Activated naive CD4-positive, alpha-beta T cell treated with anti-CD3 and anti-CD28 coated beads, Interleukin-2, amount 50 U/mL, for 16 hours (primary cell): ENCODE measurements around the gene C12orf57.

Source experiments
- DNase-seq: peaks from one replicate; pipeline ENCODE4 v3.0.0-alpha.2; 2020

Gene C12orf57

GRCh38 chr12:6919588-6919987 lies 24.2 kb upstream of the C12orf57 start:
- DNase-seq, result no peak

- no peak for DNase-seq
Measured at GRCh38 chr12:6921539-6921938, 22.3 kb upstream of the C12orf57 start.

- no peak for DNase-seq
Measured at GRCh38 chr12:6921996-6922946, 21.6 kb upstream of the C12orf57 start.

GRCh38 chr12:6923003-6923732 lies 20.7 kb upstream of the C12orf57 start:
- no peak for DNase-seq

- DNase-seq, result no peak
Measured at GRCh38 chr12:6923851-6924250, 20.0 kb upstream of the C12orf57 start.

- DNase-seq, result no peak
Measured at GRCh38 chr12:6925239-6925539, 18.6 kb upstream of the C12orf57 start.

- no peak for DNase-seq
Measured at GRCh38 chr12:6925540-6926279, 18.1 kb upstream of the C12orf57 start.

GRCh38 chr12:6927379-6928021 lies 16.3 kb upstream of the C12orf57 start, which contains the start of gene ATN1:
ATN1 (plus strand) TSS chr12:6927959; CDS start chr12:6934002, 6,043 bp downstream.
- peak; percentile 59 for DNase-seq

GRCh38 chr12:6928022-6928702 lies 15.7 kb upstream of the C12orf57 start:
- no peak for DNase-seq

- DNase-seq, result no peak
Measured at GRCh38 chr12:6928703-6929407, 15.0 kb upstream of the C12orf57 start.

GRCh38 chr12:6929466-6930452 lies 14.1 kb upstream of the C12orf57 start:
- DNase-seq, result no peak

GRCh38 chr12:6932766-6933165 lies 11.1 kb upstream of the C12orf57 start:
- DNase-seq, result no peak

- no peak for DNase-seq
Measured at GRCh38 chr12:6934110-6934509, 9.7 kb upstream of the C12orf57 start.

GRCh38 chr12:6935371-6936193 lies 8.2 kb upstream of the C12orf57 start:
- no peak for DNase-seq

- no peak for DNase-seq
Measured at GRCh38 chr12:6936194-6936635, 7.6 kb upstream of the C12orf57 start.

- peak; percentile 78 for DNase-seq
Measured at GRCh38 chr12:6936636-6937480, 7.0 kb upstream of the C12orf57 start.

- peak; percentile 91 for DNase-seq
Measured at GRCh38 chr12:6937481-6938352, 6.1 kb upstream of the C12orf57 start.
